GM12891 (cell line): ENCODE data around the gene CBX6.

ENCODE experiments used
- POLR2A ChIP-seq: IDR thresholded peaks from 2 replicates; pipeline ENCODE4 v1.6.1; 2011; ENCODE audit warnings: low read depth, low read length, control low read depth
- POLR2AphosphoS5 ChIP-seq: IDR thresholded peaks from 2 replicates; pipeline ENCODE4 v1.6.1; 2011; ENCODE audit warnings: low read depth, low read length, control low read depth

GRCh38 chr22:38850941-38851849, 20.8 kb downstream of the CBX6 start:
- TF ChIP-seq POLR2A (no peak), POLR2AphosphoS5 (no peak)
